Activated B cell treated with CpG ODN at 0.5 μM for 24 hours (primary cell): Measurements from ENCODE around the gene LPIN1. TPM values are rescaled to one million over a fixed set of nuclear protein-coding genes. Genes with fewer than 3 reads are reported as not detected.

ENCODE experiments used
- ATAC-seq: fragments of 200-7000 bp; cut with Tn5 transposase; one replicate; pipeline ENCODE4 v1.10.0; 2021; ENCODE audit warnings: low read depth, mild to moderate bottlenecking, moderate library complexity
- CTCF ChIA-PET: fragments of 350-600 bp; sonication (Branson Sonifier 250); formaldehyde crosslinking; loops from one replicate; lab custom pipeline; 2021; ENCODE audit warnings: antibody characterized with exemption; lab: Charles Lee
- POLR2A ChIA-PET: fragments of 350-600 bp; sonication (Branson Sonifier 250); formaldehyde crosslinking; loops from one replicate; lab custom pipeline; 2021; ENCODE audit warnings: antibody characterized with exemption; lab: Charles Lee
- DNase-seq: peaks from one replicate; pipeline ENCODE4 v3.0.0; 2022
- H3K27ac Mint-ChIP-seq: one replicate; pipeline ENCODE4 v1.8.0; 2020; ENCODE audit warnings: mixed read lengths
- H3K27me3 Mint-ChIP-seq: one replicate; pipeline ENCODE4 v1.8.0; 2021; ENCODE audit warnings: mixed read lengths
- H3K36me3 Mint-ChIP-seq: one replicate; pipeline ENCODE4 v1.8.0; 2021; ENCODE audit warnings: low read depth, mixed read lengths
- H3K4me1 Mint-ChIP-seq: one replicate; pipeline ENCODE4 v1.8.0; 2021; ENCODE audit warnings: mixed read lengths
- H3K4me3 Mint-ChIP-seq: one replicate; pipeline ENCODE4 v1.8.0; 2020; ENCODE audit warnings: mild to moderate bottlenecking, mixed read lengths
- H3K9me3 Mint-ChIP-seq: one replicate; pipeline ENCODE4 v1.8.0; 2020; ENCODE audit warnings: mixed read lengths
- intact Hi-C: fragments of 100-400 bp; cut with micrococcal nuclease; formaldehyde crosslinking; loops from one replicate; pipeline ENCODE4 v1.15.1; 2024
- total RNA-seq: library from RNA; stranded (reverse); gene quantifications from 2 replicates; pipeline ENCODE4 v1.2.3, GENCODE V29; 2022
- TF ChIP-seq, protein P1 (sequence below): fragments of 200-600 bp; IDR thresholded peaks from one replicate; pipeline ENCODE4 v1.8.0; 2022; ENCODE audit warnings: antibody characterized with exemption, mild to moderate bottlenecking

The LPIN1 gene
- total RNA-seq, 1 donor from 2014 or later, result 74.3 TPM

DNA sequence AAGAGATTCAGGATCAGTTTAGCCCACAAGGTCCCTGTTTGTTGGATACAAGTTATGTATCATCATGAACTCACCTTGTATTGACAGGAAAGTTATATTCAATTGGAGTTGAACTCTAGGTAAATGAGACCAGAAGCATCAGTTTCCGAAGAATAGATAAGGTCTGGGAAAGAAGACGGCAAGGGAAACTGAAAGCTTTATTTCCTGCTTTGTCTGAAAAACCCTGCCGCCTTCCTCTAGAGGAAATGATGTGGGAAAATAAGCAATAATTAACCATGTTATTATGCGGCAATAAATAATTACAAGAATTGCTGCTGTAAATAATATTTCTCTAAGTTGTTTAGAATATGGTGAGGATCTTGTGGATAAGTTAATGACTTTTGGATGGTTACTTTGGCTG is 32.0 kb downstream of the LPIN1 start:
- peaks cover 32% of the 10 kb centered on the region for H3K4me1 Mint-ChIP-seq
- no peaks in the 10 kb centered on the region for H3K27me3 Mint-ChIP-seq
- H3K9me3 Mint-ChIP-seq, result no peaks in the 10 kb centered on the region
- H3K4me3 Mint-ChIP-seq, result peak overlapping the region; percentile 52
- intact Hi-C loops, result loop anchor here (2.0 kb wide), 2 partner anchors 32 to 1228 kb away; partner anchors contain the start of gene LPIN1
- TF ChIP-seq, protein P1, sequence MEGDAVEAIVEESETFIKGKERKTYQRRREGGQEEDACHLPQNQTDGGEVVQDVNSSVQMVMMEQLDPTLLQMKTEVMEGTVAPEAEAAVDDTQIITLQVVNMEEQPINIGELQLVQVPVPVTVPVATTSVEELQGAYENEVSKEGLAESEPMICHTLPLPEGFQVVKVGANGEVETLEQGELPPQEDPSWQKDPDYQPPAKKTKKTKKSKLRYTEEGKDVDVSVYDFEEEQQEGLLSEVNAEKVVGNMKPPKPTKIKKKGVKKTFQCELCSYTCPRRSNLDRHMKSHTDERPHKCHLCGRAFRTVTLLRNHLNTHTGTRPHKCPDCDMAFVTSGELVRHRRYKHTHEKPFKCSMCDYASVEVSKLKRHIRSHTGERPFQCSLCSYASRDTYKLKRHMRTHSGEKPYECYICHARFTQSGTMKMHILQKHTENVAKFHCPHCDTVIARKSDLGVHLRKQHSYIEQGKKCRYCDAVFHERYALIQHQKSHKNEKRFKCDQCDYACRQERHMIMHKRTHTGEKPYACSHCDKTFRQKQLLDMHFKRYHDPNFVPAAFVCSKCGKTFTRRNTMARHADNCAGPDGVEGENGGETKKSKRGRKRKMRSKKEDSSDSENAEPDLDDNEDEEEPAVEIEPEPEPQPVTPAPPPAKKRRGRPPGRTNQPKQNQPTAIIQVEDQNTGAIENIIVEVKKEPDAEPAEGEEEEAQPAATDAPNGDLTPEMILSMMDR, result no peak
- CTCF ChIA-PET, result interaction anchor here (1.0 to 10.5 kb wide), 8 partner anchors 23 to 1228 kb away, joined by 4 to 173 read pairs (median 9); partner anchors contain the start of gene LPIN1
- DNase-seq, result no peak
- no peak overlapping the region for H3K27ac Mint-ChIP-seq
- POLR2A ChIA-PET, result interaction anchor here (3.5 kb wide), 1 partner anchor 24 kb away, joined by 12 read pairs; no protein-coding TSS in a partner anchor
- no peak for ATAC-seq
- H3K36me3 Mint-ChIP-seq, result peaks cover 74% of the 10 kb centered on the region

DNA sequence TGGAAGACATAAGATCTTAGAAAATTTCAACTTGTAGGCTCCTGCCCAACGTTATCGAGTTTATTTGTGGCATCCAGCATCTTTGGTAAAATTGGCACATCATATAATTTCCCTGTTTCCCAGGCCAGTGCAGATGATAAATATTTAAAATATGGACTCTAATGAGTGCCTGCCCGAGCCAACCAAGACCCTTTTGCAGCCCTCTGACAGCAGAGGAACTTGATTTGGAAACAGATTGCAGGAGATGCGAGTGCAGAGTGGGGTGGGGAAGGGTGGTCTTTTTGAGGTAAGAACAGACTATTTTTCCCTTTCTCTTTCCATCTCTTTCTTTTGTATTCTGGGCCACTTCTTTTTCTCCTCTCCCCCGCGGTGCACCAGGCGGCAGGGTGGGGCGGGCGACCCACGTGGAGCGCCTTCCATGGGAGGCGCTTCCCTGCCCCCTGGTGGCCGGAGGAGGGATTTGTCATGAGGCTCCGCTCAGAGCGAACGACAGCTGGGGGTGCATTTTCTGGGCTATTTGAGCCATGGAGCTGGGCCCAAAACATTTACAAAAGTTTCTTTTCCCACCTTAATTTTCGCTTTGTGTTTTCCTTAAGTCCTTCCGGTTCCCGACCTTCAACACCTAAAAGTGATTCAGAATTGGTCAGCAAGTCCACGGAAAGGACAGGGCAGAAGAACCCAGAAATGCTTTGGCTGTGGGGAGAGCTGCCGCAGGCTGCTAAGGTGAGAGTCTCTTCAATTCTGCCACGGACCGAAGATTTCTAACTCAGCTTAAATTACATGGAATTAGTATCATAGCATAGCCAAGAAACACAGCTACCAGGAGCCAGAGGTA is 32.7 kb downstream of the LPIN1 start:
- Mint-ChIP-seq H3K27ac (no peak overlapping the region), H3K36me3 (peaks cover 73% of the 10 kb centered on the region), H3K4me1 (peaks cover 32% of the 10 kb centered on the region), H3K9me3 (no peaks in the 10 kb centered on the region), H3K27me3 (no peaks in the 10 kb centered on the region), H3K4me3 (peak overlapping the region; percentile 52)
- ATAC-seq (peak; percentile 94), DNase-seq (peak; percentile 79)
- POLR2A ChIA-PET, result interaction anchor here (1.4 to 3.5 kb wide), 3 partner anchors 25 to 40 kb away, joined by 6 to 12 read pairs (median 6); no protein-coding TSS in a partner anchor
- TF ChIP-seq, protein P1, result peak; percentile 1
- CTCF ChIA-PET, result interaction anchor here (0.6 to 10.5 kb wide), 31 partner anchors 8 to 1228 kb away, joined by 3 to 173 read pairs (median 4); partner anchors contain the start of gene LPIN1
- intact Hi-C loops, result loop anchor here (1.0 to 2.0 kb wide), 8 partner anchors 26 to 1228 kb away; partner anchors contain the start of gene LPIN1

DNA sequence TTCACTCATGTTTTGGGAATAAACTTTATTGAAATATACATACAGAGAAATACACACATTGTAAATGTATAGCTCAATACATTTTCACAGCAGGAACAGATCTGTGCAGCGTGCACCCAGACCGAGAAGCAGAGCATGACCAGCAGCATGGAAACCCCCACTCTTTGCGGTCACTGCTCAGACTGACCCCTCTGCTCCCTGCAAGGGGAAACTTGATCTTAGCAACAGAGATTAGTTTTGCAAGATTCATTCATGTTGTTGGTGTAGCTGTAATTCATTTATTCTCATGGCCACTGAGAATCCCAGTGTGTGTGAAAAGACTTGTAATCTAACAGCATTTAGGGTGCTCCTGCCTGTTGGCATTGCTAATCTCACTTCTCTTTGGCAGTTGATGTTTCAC is 35.2 kb downstream of the LPIN1 start:
- Mint-ChIP-seq H3K27ac (no peak overlapping the region), H3K27me3 (no peaks in the 10 kb centered on the region), H3K36me3 (peaks cover 84% of the 10 kb centered on the region), H3K4me3 (no peak overlapping the region), H3K9me3 (no peaks in the 10 kb centered on the region), H3K4me1 (peaks cover 20% of the 10 kb centered on the region)
- ChIA-PET CTCF (interaction anchor here (1.2 to 10.5 kb wide), 6 partner anchors 28 to 99 kb away, joined by 3 to 173 read pairs (median 10); no protein-coding TSS in a partner anchor), POLR2A (no interaction called here)
- intact Hi-C loops, result no loop called here
- ATAC-seq, result no peak
- TF ChIP-seq, protein P1, result no peak
- no peak for DNase-seq

DNA sequence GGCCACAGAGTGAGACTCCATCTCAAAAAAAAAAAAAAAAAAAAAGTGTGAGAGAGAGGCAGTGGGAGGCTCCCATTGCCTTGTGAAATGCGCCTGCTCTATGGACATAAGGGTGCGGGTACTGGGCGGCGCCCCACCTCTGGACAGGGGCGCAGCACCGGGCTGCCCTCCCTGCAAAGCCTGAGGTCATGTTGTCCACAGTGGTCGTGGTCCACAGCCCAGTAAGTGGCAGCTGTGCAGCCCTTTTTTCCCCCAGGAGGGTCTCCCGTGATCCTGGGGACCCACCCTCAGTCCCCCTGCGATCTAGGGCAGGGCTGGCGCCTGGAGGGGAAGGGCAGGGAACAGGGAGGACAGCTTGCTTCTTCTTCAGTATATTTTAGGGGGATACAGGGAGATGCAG is 37.8 kb downstream of the LPIN1 start:
- peaks cover 94% of the 10 kb centered on the region for H3K36me3 Mint-ChIP-seq
- H3K9me3 Mint-ChIP-seq, result no peaks in the 10 kb centered on the region
- TF ChIP-seq, protein P1, result no peak
- no peak overlapping the region for H3K4me3 Mint-ChIP-seq
- no peaks in the 10 kb centered on the region for H3K27me3 Mint-ChIP-seq
- H3K27ac Mint-ChIP-seq, result no peak overlapping the region
- intact Hi-C loops, result no loop called here
- DNase-seq (no peak), ATAC-seq (no peak)
- CTCF ChIA-PET, result interaction anchor here (1.0 to 10.5 kb wide), 8 partner anchors 27 to 1222 kb away, joined by 3 to 173 read pairs (median 4); no protein-coding TSS in a partner anchor
- peaks cover 3% of the 10 kb centered on the region for H3K4me1 Mint-ChIP-seq
- POLR2A ChIA-PET, result no interaction called here
